HG02642 (cell line): ENCODE results near the gene CFC1.
"Not testable (repeated sequence)": the region's sequence is repeated elsewhere in the genome, so short reads cannot be mapped to it uniquely, and the experiment has no call there.

ENCODE experiments used
- ATAC-seq: cut with Tn5 transposase; IDR thresholded peaks from one replicate; pipeline ENCODE4 v1.9.1; 2021; ENCODE audit warnings: mild to moderate bottlenecking; ENCODE audit not compliant: unreplicated experiment, poor library complexity

CFC1 gene

DNA sequence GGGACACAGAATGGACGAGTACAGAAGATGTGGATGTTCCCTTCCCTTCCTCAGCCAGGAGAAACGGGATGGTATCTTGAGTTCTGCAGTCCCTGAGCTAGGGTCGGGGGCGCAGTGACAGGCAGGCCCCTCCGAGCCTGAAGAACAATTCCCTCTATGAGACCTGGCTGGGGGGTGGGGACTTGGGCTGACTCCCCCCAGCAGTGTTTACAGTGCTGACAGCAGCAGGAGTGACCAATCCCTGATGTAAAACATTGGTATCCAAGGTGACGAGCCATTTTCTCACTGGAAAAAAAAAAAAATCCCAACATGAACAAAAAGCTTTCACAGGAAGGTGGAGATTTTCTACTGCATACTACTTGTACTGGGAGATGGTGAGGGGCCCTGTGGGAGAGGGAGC is at the start of gene CFC1:
CFC1 (minus strand) TSS at position 183 of the 400 bp plus-strand sequence. CDS start 288 bp downstream, outside the sequence.
- not testable (repeated sequence) for ATAC-seq

DNA sequence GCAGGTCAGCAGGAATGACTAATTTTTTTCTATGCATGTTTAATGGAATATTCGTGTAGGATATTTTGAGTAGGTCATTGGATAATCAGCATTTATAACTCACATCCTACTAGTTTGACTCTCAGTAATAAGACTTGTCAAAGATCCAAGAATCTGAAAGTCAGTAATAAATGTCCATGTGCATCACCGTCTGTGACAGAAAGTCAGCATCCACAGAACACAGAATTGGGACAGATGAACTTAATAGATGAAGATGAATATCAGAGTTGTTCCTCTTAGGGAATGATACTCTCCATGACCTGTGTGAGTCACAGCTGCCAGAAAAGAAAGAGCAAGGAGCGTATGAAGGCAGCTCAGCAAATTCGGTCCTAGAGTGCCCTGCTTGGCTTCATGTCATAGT is 42.3 kb upstream of the CFC1 start:
- ATAC-seq = not testable (repeated sequence)

DNA sequence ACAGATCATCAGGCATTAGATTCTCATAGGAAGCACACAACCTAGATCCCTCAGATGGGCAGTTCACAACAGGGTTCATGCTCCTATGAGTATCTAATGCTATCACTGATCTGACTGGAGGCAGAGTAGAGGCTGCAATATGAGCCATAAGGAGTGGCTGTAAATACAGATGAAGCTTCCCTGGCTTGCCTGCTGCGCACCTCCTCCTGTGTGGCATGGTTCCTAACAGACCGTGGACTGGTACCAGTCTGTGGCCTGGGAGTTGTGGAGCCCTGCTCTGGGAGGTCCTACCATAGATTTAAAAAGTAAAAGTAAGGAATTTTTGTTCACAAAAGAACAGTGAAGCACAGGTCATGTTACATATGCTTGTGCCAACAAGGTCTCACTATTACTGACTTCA is 39.6 kb upstream of the CFC1 start:
- ATAC-seq = not testable (repeated sequence)

DNA sequence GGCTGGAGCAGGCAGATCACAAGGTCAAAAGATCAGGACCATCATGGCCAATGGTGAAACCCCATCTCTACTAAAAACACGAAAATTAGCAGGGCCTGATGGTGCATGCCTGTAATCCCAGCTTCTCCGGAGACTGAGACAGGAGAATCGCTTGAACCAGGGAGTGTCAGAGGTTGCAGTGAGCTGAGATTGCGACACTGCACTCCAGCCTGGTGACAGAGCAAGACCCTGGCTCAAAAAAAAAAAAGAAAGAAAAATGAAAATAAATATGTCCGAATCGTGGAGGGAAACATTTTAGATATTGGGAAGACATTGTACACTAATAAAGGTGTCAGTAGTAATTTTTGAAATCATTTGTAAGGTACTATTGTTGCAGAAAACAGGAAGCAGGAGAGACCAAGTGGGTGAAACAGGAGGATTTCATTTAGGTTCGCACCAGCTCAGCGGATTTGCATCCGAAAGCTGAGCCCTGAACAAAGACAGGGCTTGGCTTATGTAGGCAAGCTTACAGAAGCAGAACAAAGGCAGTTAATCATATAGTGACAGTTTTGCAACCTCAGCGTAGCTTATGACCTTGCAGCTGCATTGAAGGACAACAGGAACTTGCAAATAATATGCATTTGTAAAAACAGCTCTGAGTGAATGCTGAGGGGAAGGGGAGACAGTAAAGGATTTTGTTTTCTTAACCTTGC is 29.6 kb upstream of the CFC1 start:
- ATAC-seq = not testable (repeated sequence)

DNA sequence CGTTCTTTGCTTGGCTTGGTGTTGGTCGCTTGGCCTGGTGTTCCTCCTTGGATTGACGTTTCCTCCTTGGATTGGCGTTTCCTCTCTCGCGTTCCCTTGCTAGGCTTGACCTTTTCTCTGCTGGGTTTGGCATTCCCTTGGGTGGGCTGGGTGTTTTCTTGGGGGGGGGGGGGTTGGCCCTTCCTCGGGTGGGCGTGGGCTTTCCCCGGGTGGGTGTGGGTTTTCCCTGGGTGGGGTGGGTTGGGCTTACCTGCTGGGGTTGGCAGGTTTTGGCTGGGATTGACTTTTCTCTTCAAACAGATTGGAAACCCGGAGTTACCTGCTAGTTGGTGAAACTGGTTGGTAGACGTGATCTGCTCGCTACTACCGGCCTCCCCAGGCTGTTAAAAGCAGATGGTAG is 11.8 kb upstream of the CFC1 start, which contains the start of gene POTEJ:
POTEJ (plus strand) TSS at position 301 of the 400 bp plus-strand sequence; CDS start at position 394, 93 bp downstream.
- ATAC-seq = not testable (repeated sequence)

DNA sequence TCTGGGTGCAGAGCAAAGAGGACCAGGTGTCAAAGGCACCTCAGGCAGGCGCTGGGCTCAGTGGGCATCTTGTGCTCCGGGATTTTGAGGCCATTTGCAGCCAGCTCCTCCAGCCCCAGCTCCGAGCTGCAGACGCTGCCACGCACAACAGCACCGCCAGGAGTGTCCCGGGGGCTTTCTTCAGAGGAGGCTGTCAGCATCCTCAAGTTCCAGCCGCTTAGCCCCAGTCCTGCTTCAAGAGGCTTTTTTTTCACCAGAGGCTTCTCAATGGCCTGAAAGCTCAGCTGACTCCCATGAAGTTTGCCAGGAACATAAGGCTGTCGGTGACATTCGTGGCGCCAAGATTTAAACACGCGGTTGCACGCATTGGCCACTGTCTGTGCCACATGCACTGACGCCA is 11.1 kb upstream of the CFC1 start:
- not testable (repeated sequence) for ATAC-seq

DNA sequence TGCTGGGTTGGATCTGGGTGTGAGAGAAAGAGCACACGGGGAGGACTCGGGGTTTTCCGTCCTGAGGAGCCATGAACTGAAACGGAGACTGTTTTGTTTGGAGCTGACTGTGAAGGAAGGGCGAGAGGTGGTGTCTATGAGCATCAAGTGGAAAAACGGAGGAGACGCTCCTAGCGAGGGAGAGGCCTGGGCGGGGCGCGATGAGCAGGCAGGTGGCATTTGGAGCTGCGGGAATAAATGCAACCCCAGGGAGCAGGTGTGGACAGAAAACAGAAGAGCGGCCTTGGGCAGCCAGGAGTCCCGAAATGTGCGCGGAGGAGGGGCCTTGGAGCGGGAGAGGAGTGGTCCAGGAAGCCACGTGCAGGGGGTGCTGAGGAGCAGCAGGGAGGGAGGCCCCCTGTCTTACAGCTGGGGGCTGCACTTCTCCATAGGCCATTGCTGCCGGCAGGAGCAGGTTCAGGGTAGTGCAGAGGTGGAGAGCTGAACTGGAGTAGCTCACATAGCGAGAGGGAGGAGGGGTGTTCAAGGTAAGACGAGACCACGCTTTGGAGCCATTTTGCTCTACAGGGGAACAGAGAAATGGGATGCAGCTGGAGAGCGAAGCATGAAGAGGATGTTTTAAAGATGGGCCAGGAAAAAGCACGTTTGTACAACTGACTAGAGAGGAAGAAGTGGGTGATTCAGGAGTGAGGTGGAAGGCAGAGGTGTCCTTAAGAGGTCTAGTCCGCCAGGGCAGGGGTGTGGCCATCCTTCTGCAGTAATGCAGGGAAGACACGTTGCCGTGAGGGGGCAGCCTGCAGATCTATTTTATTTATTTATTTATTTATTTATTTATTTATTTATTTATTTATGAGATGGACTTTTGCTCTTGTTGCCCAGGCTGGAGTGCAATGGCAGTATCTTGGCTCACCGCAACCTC is 9.9 kb upstream of the CFC1 start:
- not testable (repeated sequence) for ATAC-seq

DNA sequence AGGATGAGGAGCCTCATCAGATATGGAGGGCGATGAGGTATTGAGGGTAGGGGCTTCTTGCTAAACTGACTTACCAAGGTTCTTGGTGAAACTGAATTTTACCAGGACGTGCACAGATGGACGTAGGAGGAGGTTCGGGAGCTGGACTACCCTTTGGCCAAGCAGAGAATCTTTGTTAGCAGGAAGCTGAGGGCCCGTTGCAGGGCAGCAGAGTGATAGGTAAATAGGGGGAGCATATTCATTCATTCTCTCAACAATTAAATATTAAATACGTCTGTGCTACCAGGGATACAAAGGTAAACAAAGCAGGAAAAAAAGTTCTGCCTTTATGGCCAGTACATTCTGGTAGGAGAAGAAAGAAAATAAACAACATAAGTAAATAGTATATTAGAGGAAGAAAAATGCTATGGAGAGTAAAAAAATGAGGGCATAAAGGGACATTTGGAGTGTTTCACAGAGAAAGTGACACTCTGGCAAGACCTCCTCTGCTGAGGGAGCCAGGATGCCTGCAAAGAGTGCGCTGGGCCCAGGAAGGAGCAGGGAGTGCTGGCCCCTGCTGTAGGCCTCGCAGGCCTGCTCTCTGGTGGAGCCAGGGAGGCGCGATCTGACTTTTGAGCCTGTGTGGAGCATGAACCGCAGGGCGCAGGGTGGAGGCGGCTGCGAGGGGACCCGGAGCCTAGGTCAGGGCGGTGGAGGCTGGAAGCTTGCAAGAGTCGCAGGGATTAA is 9.1 kb upstream of the CFC1 start:
- not testable (repeated sequence) for ATAC-seq

DNA sequence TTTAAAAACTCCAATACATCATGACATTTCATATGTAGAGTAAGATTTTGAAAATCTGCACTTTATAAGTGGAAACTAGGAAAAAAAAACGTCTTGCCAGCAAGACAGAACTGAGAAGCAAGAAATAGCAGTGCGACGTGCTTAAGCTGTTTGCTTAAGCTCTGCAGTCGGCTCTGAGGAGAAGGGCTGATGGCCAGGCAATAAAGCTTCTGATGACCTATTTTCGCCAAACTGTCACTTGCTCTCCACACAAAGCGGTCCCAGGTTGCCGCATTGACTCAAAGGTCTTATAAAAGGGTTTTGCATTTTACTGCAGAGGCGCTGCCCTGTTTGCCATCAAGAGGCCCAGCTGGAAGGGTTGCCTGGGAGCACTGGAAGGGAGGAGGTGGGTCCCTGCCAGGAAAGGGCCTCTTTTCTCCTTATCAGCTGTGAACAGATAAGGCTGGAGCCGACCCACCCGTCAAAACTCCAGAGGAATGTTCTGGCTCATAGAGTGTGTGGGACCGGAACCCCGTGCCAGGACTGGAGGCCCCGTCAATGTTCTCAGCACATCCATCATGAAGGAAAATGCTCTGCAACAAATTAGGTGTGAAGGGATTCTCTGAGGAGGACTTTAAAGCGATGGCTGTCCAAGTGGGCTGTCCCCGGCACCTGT is 2.4 kb upstream of the CFC1 start:
- ATAC-seq = not testable (repeated sequence)

DNA sequence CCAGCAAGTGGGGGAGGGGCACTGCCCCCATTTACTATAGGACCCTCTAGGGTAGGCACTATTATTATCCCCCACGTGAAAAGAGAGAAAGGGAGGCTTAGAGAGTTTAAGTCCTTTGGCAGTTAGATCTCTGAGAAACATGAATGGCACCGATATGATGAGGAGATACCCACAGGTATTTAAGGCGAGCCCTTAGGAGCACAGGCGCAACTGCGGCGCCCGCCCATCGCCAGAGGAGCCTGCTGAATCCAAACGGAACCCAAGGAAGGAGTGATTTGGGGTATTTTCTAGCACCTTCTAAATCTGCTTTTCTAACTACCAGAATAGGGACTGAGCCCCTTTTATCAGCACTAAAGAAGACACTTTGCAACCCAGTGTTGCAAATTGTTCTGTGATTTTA is 551 bp upstream of the CFC1 start:
- ATAC-seq = not testable (repeated sequence)

DNA sequence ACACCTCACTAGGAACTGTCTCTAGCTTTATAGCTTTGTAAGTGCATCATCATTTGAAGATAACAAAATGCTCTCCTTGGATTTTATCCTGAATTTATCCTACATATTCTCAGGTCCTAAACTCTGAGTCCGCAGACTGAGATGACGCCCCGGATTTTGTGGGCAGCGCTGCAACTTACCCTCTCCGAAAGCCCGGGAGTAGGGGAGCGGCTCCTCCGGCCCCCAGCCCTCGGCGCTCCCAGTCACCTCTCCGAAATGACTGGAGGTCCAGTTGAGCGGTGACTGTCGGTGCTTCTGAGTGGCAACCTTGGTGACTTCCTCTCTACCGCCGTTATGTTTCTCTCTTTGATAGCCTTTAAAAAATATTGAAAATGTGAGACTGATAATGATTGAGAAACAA is 912 bp downstream of the CFC1 start:
- not testable (repeated sequence) for ATAC-seq

DNA sequence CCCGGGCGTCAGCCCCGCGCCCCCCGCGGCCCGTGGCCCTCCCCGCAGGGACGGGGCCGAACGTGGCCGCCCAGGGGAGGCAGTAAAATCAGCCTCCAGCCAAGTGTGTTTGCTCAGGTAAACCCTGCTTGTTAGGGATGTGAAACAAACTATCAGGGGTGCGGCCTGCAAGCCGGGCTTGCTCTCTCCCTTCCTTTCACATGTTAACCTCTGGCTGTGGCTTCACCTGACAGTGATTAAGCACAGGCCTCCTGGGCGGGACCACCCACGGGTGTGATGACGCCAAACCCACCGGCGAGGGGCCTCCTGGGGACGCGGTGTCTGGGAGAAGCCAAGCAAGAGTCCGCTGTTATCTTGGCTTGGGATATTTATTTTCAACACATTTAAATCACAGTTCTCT is 1.4 kb downstream of the CFC1 start:
- not testable (repeated sequence) for ATAC-seq

DNA sequence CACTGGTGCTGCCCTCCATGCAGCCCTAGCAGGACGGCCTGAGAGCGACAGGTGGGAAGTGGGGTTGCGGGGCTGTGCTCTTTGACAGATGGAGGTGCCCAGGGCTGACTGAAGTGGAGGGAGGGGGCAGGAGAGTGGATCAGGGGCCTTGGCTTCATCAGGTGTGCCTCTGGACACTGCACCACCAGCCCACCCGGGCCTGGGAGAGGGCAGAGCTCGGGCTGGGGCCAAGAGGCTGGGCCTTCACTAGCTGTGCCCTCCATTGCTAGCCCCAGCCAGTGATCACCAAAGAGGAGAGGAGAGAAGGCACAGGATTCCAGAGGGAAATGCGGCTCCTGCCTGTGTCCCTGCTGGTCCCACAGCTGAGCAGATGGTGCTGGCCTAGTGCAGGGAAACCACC is 2.6 kb downstream of the CFC1 start:
- not testable (repeated sequence) for ATAC-seq

DNA sequence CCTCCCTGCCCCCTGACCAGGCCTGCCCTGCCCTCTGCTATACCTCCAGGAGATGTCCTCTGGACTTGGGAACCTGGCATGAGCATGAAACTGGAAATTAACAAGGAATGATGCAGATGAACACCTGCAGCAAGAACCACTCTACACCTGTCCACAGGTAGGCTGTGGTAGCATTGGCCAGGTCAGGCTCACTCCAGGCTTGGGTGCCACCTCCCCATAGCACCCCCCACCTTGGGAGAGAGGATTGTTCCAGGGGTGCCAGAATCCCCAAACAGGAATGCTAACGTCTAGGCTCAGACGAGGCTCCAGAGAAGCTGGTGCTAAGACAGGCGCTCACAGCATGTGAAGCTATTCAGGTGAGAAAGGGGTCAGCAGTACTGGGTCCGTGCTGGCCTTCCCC is 5.4 kb downstream of the CFC1 start:
- ATAC-seq = not testable (repeated sequence)

DNA sequence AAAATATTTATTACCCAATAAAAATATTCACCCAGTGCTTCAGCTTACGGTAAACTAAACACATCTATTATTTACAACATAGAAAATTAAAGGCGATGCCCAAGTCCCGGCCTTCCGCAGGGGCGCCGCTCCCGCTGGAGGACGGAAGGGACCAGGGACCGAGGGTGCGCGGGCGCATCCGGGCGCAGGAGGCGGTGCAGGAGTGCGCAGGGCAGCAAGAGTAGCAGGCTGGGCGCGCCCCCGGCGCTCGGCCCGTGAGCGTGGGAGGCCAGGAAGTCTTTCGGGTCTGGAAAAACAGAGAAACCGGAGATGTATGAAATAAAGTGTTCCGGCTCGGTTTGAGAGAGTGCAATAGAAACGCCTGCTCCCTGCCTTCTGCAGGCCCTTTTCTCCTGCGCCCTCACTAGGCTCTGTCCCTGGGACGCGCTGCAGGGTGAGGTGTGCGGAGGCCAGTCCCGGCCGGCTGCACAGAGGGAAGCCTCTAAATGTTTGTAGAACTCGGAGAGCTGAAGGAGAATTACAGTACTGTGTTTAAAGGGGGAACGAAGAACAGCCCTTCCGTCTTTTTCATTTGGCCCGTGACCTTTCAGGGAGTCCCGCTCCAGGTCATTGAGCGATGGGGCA is 6.5 kb downstream of the CFC1 start:
- ATAC-seq = not testable (repeated sequence)

DNA sequence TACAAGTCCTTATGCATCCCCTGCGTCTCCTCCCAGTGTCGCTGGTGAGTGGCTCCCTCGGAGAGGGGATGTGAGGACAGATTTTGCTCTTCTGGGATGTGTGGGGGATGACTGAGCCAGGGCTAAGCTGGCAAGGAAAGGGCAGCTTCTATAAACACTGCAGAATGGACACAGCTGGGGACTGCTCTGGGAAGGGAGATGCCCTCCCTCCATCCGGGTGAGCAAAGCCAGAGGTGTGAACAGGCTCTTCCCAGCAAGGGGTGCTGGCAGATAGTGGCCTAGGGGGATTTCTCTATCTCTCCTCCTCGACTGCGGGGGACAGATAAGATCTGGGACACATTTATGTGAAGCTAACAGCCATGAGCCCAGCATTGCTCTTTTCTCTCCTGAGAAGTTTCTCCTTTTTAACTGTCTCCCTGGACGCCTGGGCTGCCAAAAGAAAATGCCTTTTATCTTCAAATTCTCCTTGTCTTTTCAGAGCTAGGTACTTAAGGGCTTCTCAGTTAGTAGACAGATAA is 8.5 kb downstream of the CFC1 start:
- not testable (repeated sequence) for ATAC-seq

DNA sequence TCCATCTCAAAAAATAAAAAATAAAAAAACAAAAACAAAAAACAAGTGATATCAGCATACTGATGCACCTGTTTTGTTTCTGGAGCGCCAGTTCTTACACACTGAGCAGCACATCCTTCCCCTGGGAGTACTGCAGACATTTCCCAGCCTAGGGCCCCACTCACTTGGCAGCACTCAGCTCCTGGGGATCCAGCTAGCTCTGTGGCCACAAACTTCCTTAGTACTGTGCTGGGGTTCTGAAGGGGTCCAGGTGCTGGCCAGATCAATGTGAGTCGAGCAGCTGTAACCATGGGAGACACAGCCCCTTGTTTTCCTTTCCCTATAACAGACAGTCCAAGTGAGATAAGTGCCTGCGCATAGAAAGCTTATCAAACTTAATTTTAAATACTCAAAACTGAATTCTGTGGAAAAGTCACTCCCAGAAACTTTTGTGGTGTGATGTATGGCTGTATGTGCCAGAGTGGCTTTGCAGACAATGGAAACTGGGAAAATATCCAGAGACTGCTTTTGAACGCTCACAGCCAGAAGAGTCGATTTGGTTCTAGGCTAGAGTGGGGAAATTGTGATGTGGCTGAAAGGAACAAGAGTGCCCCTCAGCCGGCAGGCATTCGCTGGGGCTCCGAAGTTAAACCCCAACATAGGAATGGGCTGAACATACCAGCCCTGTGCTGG is 9.1 kb downstream of the CFC1 start:
- ATAC-seq = not testable (repeated sequence)

DNA sequence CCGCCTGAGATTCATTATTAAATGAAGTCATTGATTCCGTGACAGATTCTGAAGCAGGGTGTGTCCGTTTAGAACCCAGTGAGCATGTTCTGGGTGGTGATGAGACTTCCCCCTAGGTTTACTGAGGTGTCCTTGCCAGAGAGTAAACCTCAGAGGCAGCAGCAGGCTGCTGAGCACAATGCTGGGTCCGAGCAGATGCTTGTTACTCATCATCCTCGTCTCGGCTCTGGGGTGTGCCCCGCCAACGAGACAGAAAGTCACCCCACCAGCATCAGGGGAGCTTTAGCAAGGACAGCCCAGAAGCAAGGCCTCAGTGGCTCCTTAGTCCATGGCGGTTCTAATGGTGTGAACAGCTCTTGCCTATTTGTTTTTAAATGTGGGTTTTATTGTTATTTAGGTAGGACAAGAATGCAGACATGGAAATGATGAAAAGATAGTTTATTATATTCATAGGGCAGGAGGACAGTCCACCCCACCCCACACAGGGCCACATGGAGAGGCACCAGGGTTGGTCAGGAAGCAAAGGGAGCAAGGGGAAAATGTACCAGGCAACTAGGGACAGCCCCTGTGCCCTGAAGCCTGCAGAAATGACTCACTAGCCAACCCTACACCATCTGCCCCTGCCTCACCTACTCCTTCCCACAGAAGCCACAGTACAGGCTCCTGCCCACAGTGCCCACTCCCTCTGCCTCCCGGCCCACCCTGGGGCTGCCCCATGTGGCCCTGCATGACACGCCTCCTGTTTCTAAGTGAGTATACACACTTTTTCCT is 10.5 kb downstream of the CFC1 start:
- peak; percentile 86 for ATAC-seq
